Keratinocyte (primary cell): Measurements from ENCODE around the gene GALNT7.

Experiments used
- CTCF ChIP-seq, 3 experiments: IDR thresholded peaks in 1 of 3; conservative IDR thresholded peaks in 1 of 3; optimal IDR thresholded peaks in 1 of 3; 2 replicates in 2 of 3; 3 replicates in 1 of 3; pipeline versions ENCODE3 to v1.5.1; 2011; ENCODE audit warnings: low read length in 3 of 3, mild to moderate bottlenecking in 3 of 3, moderate library complexity in 2 of 3, control low read depth in 1 of 3, inconsistent platforms in 1 of 3; ENCODE audit not compliant: insufficient read depth in 2 of 3; ENCODE audit errors: extremely low read depth in 1 of 3
- EZH2 ChIP-seq: IDR thresholded peaks from one replicate; pipeline ENCODE4 v1.6.1; 2012; ENCODE audit warnings: inconsistent platforms, mild to moderate bottlenecking, low read length, moderate library complexity

- no peak for TF ChIP-seq CTCF (optimal IDR thresholded peaks at IDR 0.05 in 1 of 3, IDR thresholded peaks at IDR 0.05 in 1 of 3, conservative IDR thresholded peaks at IDR 0.05 in 1 of 3; ENCODE audit: extremely low read depth in 1 of 3, insufficient read depth in 2 of 3, low read length in 3 of 3)
- TF ChIP-seq EZH2: no peak
Measured at GRCh38 chr4:173242466-173243250, 74.0 kb downstream of the GALNT7 start.
